Measurements from ENCODE around the gene PRKN. TPM values are rescaled to one million over a fixed set of nuclear protein-coding genes. Genes with fewer than 3 reads are reported as not detected.

PRKN gene
- total and polyA plus RNA-seq, 5 experiments from 2014 or later, result 2.2 to 5.6 (median 3.5) TPM

DNA sequence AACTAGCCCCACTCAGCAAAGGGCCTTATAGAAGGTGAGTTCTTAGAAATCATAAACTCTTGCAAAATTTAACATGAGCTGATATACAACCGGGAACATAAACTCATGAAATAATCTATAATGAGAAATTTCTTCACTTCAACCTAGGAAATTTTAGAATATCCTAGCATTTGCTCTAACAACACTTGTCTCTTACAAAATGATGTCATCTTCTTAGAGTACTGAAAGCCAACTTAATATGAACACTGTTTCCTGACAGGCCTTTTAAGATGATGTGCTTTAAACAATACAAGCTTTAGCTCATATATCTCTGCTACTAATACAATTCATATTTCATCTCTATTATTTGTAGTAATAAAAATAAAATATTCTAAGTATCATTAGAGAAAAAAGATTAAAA is 1.1 kb upstream of the PRKN start:
- POLR2A ChIA-PET, result no interaction called here
- no peaks in the 10 kb centered on the region for H3K27me3 Mint-ChIP-seq
- peaks cover 0 to 3% (median 0%) of the 10 kb centered on the region in 3 donors for H3K36me3 Mint-ChIP-seq
- peak overlapping the region in 7 of 10 donors; percentile 93 to 98 (median 95) for H3K4me3 Mint-ChIP-seq
- DNase-seq (no peak), ATAC-seq (no peak)
- peaks cover 0 to 5% (median 0%) of the 10 kb centered on the region in 9 donors for H3K9me3 Mint-ChIP-seq
- H3K4me1 Mint-ChIP-seq, result peaks cover 15 to 24% (median 20%) of the 10 kb centered on the region in 4 donors
- H3K27ac Mint-ChIP-seq, result peak overlapping the region; percentile 66 to 99 (median 97)

DNA sequence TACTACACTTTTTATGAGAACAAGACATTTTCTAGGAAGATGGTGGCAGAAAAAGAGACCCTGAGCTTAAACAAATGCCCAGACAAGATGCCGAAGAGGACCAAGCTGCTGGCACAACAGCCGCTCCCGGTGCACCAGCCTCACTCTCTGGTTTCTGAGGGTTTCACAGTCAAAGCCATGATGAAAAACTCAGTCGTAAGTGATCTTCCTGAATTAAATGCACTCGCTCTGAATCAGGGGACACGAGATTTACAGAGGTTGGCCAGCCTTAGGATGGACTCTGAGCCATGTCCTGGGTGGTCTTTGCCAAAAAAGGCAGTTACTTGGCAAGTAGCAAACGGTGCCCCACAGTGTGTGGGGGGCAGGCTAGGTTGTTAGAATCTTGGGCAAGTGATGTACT is 631 bp upstream of the PRKN start:
- no peaks in the 10 kb centered on the region for H3K36me3 Mint-ChIP-seq
- H3K4me3 Mint-ChIP-seq, result peak overlapping the region; percentile 93 to 100 (median 95)
- peaks cover 0 to 5% (median 0%) of the 10 kb centered on the region in 9 donors for H3K9me3 Mint-ChIP-seq
- peak in 1 of 10 donors; percentile 6 for DNase-seq
- POLR2A ChIA-PET, result interaction anchor here (0.6 kb wide), 1 partner anchor 1293 kb away, joined by 3 read pairs; no protein-coding TSS in a partner anchor
- ATAC-seq, result no peak
- H3K27me3 Mint-ChIP-seq, result no peaks in the 10 kb centered on the region
- peak overlapping the region; percentile 66 to 99 (median 97) for H3K27ac Mint-ChIP-seq
- peaks cover 11 to 19% (median 15%) of the 10 kb centered on the region in 4 donors for H3K4me1 Mint-ChIP-seq

- Mint-ChIP-seq H3K9me3 (peaks cover 0 to 5% (median 0%) of the 10 kb centered on the region in 9 donors), H3K27me3 (no peaks in the 10 kb centered on the region), H3K4me3 (peak overlapping the region; percentile 93 to 100 (median 95)), H3K36me3 (no peaks in the 10 kb centered on the region), H3K27ac (peak overlapping the region; percentile 76 to 99 (median 96)), H3K4me1 (peaks cover 10 to 16% (median 13%) of the 10 kb centered on the region in 4 donors)
- POLR2A ChIA-PET, result interaction anchor here (0.7 kb wide), 1 partner anchor 138 kb away, joined by 3 read pairs; no protein-coding TSS in a partner anchor
- ATAC-seq, result peak; percentile 7 to 13
- DNase-seq, result peak in 1 of 10 donors; percentile 35
Measured at GRCh38 chr6:162726947-162727321, 632 bp downstream of the PRKN start.

DNA sequence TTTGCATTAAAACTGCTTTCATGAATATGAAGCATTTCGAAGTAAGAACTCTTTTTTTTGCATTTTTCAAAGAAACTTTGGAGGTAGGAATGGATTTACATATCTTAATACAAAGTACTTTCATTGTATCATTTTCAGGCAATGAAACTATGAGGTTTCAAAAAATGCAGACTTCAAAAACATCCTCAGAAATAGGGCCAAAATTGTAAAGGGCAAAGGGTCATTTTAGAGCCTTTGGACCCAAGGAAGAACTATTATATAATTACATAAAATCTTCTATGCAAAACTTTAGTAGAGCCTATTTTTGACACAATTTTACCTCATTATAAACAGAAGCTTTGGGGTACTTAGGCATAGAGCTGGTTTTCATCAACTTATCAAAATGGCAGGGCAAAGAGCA is 4.9 kb downstream of the PRKN start:
- Mint-ChIP-seq H3K4me1 (peaks cover 6 to 13% (median 8%) of the 10 kb centered on the region in 4 donors), H3K36me3 (peaks cover 0 to 5% (median 2%) of the 10 kb centered on the region in 3 donors), H3K27ac (no peak overlapping the region), H3K9me3 (peaks cover 0 to 8% (median 0%) of the 10 kb centered on the region in 9 donors), H3K27me3 (peaks cover 0 to 1% (median 0%) of the 10 kb centered on the region in 5 donors), H3K4me3 (no peak overlapping the region)
- POLR2A ChIA-PET, result no interaction called here
- DNase-seq (no peak), ATAC-seq (no peak)

DNA sequence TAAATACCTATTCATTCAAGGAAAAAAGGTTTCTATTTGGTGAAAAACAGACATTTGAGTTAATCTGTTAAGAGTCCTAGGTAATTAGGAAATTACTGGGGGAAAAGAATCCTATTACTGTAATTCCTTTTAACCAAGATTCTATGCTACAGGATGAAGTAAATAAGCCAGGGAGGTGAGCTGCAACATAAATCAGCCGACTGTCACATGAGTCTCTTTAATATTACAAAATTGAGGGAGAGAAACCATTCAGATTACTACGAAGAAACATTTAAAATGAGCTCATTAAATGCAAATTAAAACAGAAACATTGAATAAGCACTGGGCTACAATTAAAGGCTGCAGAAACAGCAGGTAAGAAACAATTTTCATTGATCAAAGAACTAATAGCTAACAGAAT is 5.3 kb downstream of the PRKN start:
- Mint-ChIP-seq H3K27ac (no peak overlapping the region), H3K9me3 (peaks cover 0 to 8% (median 0%) of the 10 kb centered on the region in 9 donors), H3K4me3 (no peak overlapping the region), H3K36me3 (peaks cover 0 to 5% (median 3%) of the 10 kb centered on the region in 3 donors), H3K27me3 (peaks cover 0 to 1% (median 0%) of the 10 kb centered on the region in 5 donors), H3K4me1 (peaks cover 6 to 13% (median 8%) of the 10 kb centered on the region in 4 donors)
- DNase-seq (no peak), ATAC-seq (no peak)
- POLR2A ChIA-PET, result no interaction called here

GRCh38 chr6:162721404-162721687 is 6.2 kb downstream of the PRKN start:
- no peak for ATAC-seq
- Mint-ChIP-seq H3K9me3 (peaks cover 0 to 12% (median 0%) of the 10 kb centered on the region in 9 donors), H3K27me3 (peaks cover 0 to 1% (median 0%) of the 10 kb centered on the region in 5 donors), H3K4me1 (peaks cover 0 to 13% (median under 1%) of the 10 kb centered on the region in 4 donors), H3K27ac (peak overlapping the region in 1 of 10 donors; percentile 1), H3K36me3 (peaks cover 0 to 12% (median 7%) of the 10 kb centered on the region in 3 donors), H3K4me3 (no peak overlapping the region)
- POLR2A ChIA-PET, result no interaction called here
- DNase-seq, result no peak

DNA sequence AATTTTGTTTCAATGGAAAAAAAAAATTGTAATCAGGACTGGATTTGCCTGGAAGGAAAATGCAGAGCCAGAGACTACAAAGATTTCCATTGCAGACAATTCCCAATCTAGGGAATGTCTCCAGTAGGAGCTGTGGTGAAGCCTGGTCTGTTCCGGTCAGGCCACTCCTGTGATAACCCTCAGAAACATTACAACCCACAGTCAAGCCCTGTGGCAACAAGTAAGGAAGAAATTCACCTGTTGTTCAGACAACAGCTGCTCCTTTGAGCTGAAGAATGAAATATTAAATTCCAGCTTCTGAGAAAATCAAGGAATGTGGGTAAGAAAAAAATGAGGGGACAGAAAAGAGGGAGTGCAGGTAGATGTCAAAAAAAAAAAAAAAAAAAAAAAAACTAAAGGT is 8.0 kb downstream of the PRKN start:
- Mint-ChIP-seq H3K4me3 (no peak overlapping the region), H3K9me3 (peaks cover 0 to 12% (median 0%) of the 10 kb centered on the region in 9 donors), H3K27me3 (peaks cover 0 to 1% (median 0%) of the 10 kb centered on the region in 5 donors), H3K36me3 (peaks cover 0 to 12% (median 7%) of the 10 kb centered on the region in 3 donors), H3K4me1 (peaks cover 0 to 10% (median 0%) of the 10 kb centered on the region in 4 donors), H3K27ac (no peak overlapping the region)
- ATAC-seq (no peak), DNase-seq (no peak)
- POLR2A ChIA-PET, result no interaction called here

- H3K4me1 Mint-ChIP-seq, result peaks cover 0 to 10% (median 3%) of the 10 kb centered on the region in 4 donors
- peaks cover 0 to 12% (median 0%) of the 10 kb centered on the region in 9 donors for H3K9me3 Mint-ChIP-seq
Measured at GRCh38 chr6:162715601-162716000, 12.0 kb downstream of the PRKN start.

DNA sequence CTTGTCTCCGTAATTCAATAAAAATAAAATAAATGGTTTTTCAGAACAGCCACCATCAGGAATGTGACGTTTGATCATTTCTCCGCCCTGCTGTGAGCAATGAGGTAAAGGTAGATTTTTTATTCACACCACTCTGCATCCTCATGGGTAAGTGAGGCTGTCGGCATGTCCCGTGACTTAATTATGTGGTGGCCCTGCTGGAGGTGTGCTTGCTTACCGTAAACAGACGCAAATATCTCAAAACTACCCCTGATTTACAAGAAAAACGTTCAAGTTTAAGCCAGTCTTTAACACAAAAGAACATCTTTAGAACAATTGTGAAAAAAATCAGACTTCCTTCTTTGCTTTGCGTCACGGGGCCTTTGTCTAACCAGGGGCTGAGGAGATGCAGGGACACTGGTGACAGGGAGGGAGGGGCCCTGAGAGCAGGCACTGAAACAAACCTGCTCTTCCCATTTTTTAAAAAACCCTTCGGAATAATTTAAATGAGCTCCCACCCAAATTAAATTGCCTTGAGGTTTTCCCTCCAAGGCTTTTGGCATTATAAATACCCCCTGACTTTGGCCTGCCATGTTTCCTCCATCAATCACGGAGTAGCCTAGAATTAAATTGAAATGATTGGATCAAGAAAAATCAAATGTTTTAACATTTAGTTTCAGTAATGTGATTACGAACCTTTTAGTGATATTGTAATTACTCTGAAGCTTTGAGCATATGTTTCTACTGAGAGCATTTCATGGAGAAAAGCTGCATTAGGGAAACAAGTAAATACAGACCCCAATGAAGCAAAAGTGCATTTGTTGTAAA is 13.4 kb downstream of the PRKN start:
- Mint-ChIP-seq H3K9me3 (peaks cover 0 to 12% (median 0%) of the 10 kb centered on the region in 9 donors), H3K27ac (no peak overlapping the region), H3K4me1 (peaks cover 0 to 10% (median 3%) of the 10 kb centered on the region in 4 donors), H3K36me3 (peaks cover 6 to 17% (median 7%) of the 10 kb centered on the region in 3 donors), H3K27me3 (peaks cover 0 to 1% (median 0%) of the 10 kb centered on the region in 5 donors), H3K4me3 (no peak overlapping the region)
- no peak for ATAC-seq
- DNase-seq, result no peak
- POLR2A ChIA-PET, result no interaction called here

More at GRCh38 chr6:162715601-162716000, 12.0 kb downstream of the PRKN start:
- Mint-ChIP-seq H3K27ac (peak overlapping the region in 1 of 10 donors; percentile 30), H3K27me3 (peaks cover 0 to 1% (median 0%) of the 10 kb centered on the region in 5 donors), H3K36me3 (peaks cover 6 to 12% (median 7%) of the 10 kb centered on the region in 3 donors), H3K4me3 (peak overlapping the region in 1 of 10 donors; percentile 11)
- no peak for DNase-seq
- ATAC-seq, result no peak
- POLR2A ChIA-PET, result no interaction called here

- Mint-ChIP-seq H3K4me3 (no peak overlapping the region), H3K27ac (no peak overlapping the region), H3K27me3 (no peaks in the 10 kb centered on the region), H3K9me3 (peaks cover 0 to 8% (median 0%) of the 10 kb centered on the region in 9 donors), H3K4me1 (peaks cover 0 to 7% (median 3%) of the 10 kb centered on the region in 4 donors), H3K36me3 (peaks cover 7 to 13% (median 10%) of the 10 kb centered on the region in 3 donors)
- POLR2A ChIA-PET, result no interaction called here
- DNase-seq, result no peak
- ATAC-seq, result no peak
Measured at GRCh38 chr6:162712694-162713093, 14.9 kb downstream of the PRKN start.

- POLR2A ChIA-PET, result interaction anchor here (0.5 kb wide), 1 partner anchor 99 kb away, joined by 4 read pairs; no protein-coding TSS in a partner anchor
- Mint-ChIP-seq H3K4me1 (peaks cover 2 to 7% (median 3%) of the 10 kb centered on the region in 4 donors), H3K27me3 (no peaks in the 10 kb centered on the region), H3K9me3 (peaks cover 0 to 1% (median 0%) of the 10 kb centered on the region in 9 donors), H3K27ac (peak overlapping the region in 1 of 10 donors; percentile 19), H3K36me3 (peaks cover 1 to 10% (median 6%) of the 10 kb centered on the region in 3 donors), H3K4me3 (no peak overlapping the region)
- DNase-seq, result no peak
- no peak for ATAC-seq
Measured at GRCh38 chr6:162711376-162711775, 16.2 kb downstream of the PRKN start.

DNA sequence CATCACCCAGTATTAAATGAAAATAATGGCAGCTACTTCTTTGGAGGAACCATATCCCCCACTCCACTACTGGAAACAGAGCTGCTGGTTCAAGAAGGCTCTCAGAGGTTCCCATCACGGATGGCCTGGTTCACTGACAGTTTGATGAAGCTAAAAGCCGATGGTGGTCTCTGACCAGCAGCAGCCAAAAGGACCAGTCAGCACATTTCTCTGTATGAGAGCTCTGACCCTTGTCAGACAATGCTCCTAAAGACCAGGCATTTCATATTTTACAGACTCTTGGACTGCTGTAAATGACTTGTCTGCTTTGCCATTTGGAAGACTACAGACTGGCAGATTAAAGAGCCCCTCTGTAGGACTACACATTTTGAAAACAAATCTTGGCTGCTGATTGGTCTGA is 16.6 kb downstream of the PRKN start:
- H3K4me3 Mint-ChIP-seq, result no peak overlapping the region
- no peak for ATAC-seq
- H3K4me1 Mint-ChIP-seq, result peaks cover 5 to 7% (median 6%) of the 10 kb centered on the region in 4 donors
- no peak for DNase-seq
- peaks cover 5 to 13% (median 5%) of the 10 kb centered on the region in 3 donors for H3K36me3 Mint-ChIP-seq
- no peaks in the 10 kb centered on the region for H3K27me3 Mint-ChIP-seq
- POLR2A ChIA-PET, result interaction anchor here (0.5 kb wide), 1 partner anchor 99 kb away, joined by 4 read pairs; no protein-coding TSS in a partner anchor
- no peak overlapping the region for H3K27ac Mint-ChIP-seq
- H3K9me3 Mint-ChIP-seq, result peaks cover 0 to 1% (median 0%) of the 10 kb centered on the region in 9 donors

GRCh38 chr6:162710419-162710818 is 17.1 kb downstream of the PRKN start:
- Mint-ChIP-seq H3K27ac (no peak overlapping the region), H3K9me3 (peaks cover 0 to 1% (median 0%) of the 10 kb centered on the region in 9 donors), H3K4me3 (no peak overlapping the region), H3K4me1 (peaks cover 5 to 7% (median 6%) of the 10 kb centered on the region in 4 donors), H3K27me3 (no peaks in the 10 kb centered on the region), H3K36me3 (peaks cover 5 to 14% (median 6%) of the 10 kb centered on the region in 3 donors)
- ATAC-seq, result no peak
- DNase-seq, result no peak
- POLR2A ChIA-PET, result no interaction called here

All from naive thymus-derived CD8-positive, alpha-beta T cell (primary cell).